ENCODE measurements around the gene PSMB2.

PSMB2 gene

DNA sequence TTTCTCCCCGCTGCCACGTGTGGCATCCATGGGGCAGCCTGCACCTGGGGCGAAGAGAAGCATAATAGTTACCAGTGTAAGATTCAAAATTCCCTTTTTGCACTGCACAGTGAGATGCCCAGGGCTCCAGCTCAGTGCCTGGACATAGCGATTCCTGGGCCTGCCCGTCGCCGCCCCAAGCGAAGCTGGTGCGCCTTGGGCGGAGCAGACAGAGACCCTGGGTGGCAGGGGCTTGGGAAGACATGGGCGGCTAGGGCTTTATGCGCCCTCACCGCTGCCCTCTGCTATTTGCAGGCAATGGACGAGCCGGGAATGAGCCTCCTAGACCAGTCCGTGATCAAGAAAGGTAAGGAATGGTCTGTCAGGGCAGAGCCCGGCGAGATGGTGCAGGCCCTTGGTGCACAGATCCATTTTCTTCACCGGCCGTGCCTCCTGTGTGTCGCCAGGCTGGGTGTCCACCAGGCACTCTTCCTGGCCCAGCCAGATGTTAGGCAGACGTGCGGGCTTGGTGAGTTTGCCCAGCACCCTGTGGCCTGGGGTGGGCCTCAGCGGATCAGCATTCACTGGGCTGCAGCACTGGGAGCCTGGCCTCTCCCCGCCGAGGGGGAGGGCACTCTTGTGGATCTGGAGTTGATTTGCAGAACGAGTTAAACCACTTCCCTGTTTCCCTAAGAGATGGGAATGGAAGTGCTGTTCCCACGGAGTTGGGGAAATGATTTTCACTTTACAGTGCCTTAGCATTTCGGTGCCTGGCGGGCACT lies 66.5 kb downstream of the PSMB2 start:
- no peak overlapping the region for H3K27ac ChIP-seq (ENCODE audit: low read depth, low read length)
- no peaks in the 10 kb centered on the region for H3K9me3 ChIP-seq (ENCODE audit: control insufficient read depth in 1 of 2, low read length in 2 of 2)
- no peaks in the 10 kb centered on the region for H3K36me3 ChIP-seq (ENCODE audit: control insufficient read depth in 1 of 2, insufficient read depth in 2 of 2, low read length in 2 of 2)
- H3K4me3 ChIP-seq (ENCODE audit: low read depth in 1 of 2, low read length in 2 of 2), result no peak overlapping the region
- peaks cover 35 to 44% of the 10 kb centered on the region in 2 donors for H3K27me3 ChIP-seq (ENCODE audit: control insufficient read depth in 1 of 2, insufficient read depth in 2 of 2, low read length in 2 of 2)
- H3K4me1 ChIP-seq (ENCODE audit: control insufficient read depth in 1 of 2, insufficient read depth in 2 of 2, low read length in 2 of 2), result peaks cover 15 to 21% of the 10 kb centered on the region in 2 donors
- no peak overlapping the region for H3K9ac ChIP-seq (ENCODE audit: low read depth in 1 of 2, low read length in 2 of 2)

DNA sequence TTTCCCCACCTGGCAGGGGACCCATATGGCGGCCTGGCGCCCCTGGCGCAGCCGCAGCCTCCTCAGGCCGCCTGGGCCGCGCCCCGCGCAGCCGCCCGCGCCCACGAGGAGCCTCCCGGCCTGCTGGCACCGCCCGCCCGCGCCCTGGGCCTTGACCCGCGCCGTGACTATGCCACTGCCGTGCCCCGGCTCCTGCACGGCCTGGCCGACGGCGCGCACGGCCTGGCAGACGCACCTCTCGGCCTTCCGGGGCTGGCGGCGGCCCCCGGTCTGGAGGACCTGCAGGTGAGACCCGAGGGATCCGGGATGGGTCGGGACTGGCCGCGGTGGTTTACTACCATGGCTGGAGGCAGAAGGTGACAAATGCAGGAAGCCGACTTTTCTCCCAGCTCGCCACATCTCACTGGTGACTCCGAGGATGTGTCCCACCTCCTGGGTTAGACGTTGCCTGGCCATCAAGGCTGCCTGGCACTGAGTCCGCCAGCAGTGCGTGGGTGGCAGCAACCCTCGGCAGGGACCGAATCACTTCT lies 67.1 kb downstream of the PSMB2 start:
- Histone ChIP-seq H3K9me3 (ENCODE audit: control insufficient read depth in 1 of 2, low read length in 2 of 2) (no peaks in the 10 kb centered on the region), H3K27me3 (ENCODE audit: control insufficient read depth in 1 of 2, insufficient read depth in 2 of 2, low read length in 2 of 2) (peaks cover 35 to 44% of the 10 kb centered on the region in 2 donors), H3K4me1 (ENCODE audit: control insufficient read depth in 1 of 2, insufficient read depth in 2 of 2, low read length in 2 of 2) (peaks cover 15 to 21% of the 10 kb centered on the region in 2 donors), H3K9ac (ENCODE audit: low read depth in 1 of 2, low read length in 2 of 2) (no peak overlapping the region), H3K36me3 (ENCODE audit: control insufficient read depth in 1 of 2, insufficient read depth in 2 of 2, low read length in 2 of 2) (no peaks in the 10 kb centered on the region), H3K4me3 (ENCODE audit: low read depth in 1 of 2, low read length in 2 of 2) (no peak overlapping the region), H3K27ac (ENCODE audit: low read depth, low read length) (no peak overlapping the region)

DNA sequence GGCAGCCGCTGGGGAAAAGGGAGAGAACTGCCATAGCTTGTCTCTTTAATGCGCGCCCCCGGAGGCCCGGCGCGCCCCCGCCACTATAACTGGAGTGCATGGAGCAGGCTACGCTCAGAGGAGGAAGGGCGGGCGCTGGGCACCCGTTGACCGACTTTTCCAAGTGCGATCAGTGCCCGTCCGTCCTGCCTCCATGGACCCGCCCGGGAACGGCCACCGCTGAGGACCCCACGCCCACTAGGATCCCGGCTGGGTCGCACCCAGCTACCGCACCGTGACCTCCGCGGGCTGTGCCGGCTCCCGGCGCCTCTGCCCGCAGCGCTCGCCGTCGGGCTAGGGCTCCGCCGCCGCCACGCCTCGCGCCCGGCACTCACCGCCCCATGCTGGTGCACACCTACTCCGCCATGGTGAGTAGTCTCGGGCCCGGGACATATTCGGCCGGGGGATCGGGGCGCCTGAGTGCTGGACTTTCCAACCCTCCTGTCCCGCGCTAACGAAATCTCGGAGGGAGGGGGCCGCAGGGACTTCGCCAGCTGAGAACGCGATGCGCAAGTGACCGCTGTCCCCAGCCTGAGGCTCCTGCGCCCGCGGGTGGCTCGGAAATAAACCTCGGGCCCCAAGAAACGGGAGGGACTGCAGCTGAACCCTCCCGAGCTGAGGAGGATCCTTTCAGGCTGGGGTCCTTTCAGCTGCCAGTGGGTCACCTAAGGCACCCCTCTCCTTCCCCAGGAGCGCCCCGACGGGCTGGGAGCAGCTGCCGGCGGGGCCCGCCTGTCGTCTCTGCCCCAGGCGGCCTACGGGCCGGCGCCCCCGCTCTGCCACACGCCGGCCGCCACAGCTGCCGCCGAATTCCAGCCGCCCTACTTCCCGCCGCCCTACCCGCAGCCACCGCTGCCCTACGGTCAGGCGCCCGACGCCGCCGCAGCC lies 67.9 kb downstream of the PSMB2 start, which contains the start of gene TFAP2E:
Gene TFAP2E, plus strand, starts transcription at position 117 of the 927 bp plus-strand sequence. Its CDS starts 264 bp downstream, at position 381.
- peak within 1 kb of the TSS; percentile 25 to 61 for H3K4me3 ChIP-seq (ENCODE audit: low read depth in 1 of 2, low read length in 2 of 2)
- H3K9ac ChIP-seq (ENCODE audit: low read depth in 1 of 2, low read length in 2 of 2), result peak within 1 kb of the TSS in 1 of 2 donors; percentile 3
- H3K9me3 ChIP-seq (ENCODE audit: control insufficient read depth in 1 of 2, low read length in 2 of 2), result no peaks in the 10 kb centered on the region
- H3K27ac ChIP-seq (ENCODE audit: low read depth, low read length), result no peak within 1 kb of the TSS
- H3K36me3 ChIP-seq (ENCODE audit: control insufficient read depth in 1 of 2, insufficient read depth in 2 of 2, low read length in 2 of 2), result no peaks in the 10 kb centered on the region
- H3K4me1 ChIP-seq (ENCODE audit: control insufficient read depth in 1 of 2, insufficient read depth in 2 of 2, low read length in 2 of 2), result peaks cover 15 to 20% of the 10 kb centered on the region in 2 donors
- peaks cover 35 to 44% of the 10 kb centered on the region in 2 donors for H3K27me3 ChIP-seq (ENCODE audit: control insufficient read depth in 1 of 2, insufficient read depth in 2 of 2, low read length in 2 of 2)

DNA sequence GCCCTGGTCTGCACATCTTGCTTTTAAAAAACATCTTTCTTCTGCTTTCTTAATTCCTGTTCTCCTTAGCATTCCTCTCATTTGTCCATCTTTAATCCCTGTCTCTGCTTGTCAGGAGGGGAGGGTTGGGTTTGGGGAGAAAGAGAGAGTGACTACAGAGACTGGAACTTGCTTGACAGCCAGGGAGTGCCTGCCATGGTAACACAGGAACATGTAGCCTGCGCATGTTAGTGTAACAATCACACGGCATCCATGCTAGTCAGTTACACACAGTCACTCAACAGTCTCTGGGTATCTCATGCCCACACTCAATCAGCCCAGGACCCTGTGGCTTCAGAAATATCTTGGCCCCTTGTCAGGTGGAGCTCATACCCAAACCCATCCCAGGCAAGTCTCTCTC lies 69.0 kb downstream of the PSMB2 start:
- Histone ChIP-seq H3K27me3 (ENCODE audit: control insufficient read depth in 1 of 2, insufficient read depth in 2 of 2, low read length in 2 of 2) (peaks cover 31 to 44% of the 10 kb centered on the region in 2 donors), H3K4me3 (ENCODE audit: low read depth in 1 of 2, low read length in 2 of 2) (no peak overlapping the region), H3K9ac (ENCODE audit: low read depth in 1 of 2, low read length in 2 of 2) (no peak overlapping the region)

DNA sequence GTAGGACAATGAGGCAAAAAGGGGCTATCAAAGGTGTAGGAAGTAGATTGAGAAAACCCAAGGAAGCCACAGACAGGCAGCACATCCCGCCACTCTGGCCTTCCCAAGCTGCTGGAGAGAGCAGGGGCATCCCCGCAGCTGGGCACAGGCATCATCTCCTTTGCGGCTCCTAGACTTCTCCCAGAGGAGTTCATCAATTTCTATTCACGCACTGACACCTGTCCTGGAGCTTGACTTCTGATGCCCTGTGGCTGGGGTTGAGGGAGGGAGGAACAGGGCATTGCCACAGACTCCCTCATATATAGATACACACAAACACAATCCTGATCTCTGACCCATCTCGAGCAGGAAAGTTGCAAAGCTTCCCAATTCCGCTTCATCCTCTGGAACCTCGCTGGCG lies 70.1 kb downstream of the PSMB2 start:
- H3K9me3 ChIP-seq (ENCODE audit: control insufficient read depth in 1 of 2, low read length in 2 of 2), result no peaks in the 10 kb centered on the region
- no peak overlapping the region for H3K27ac ChIP-seq (ENCODE audit: low read depth, low read length)
- peaks cover 28 to 40% of the 10 kb centered on the region in 2 donors for H3K27me3 ChIP-seq (ENCODE audit: control insufficient read depth in 1 of 2, insufficient read depth in 2 of 2, low read length in 2 of 2)
- H3K36me3 ChIP-seq (ENCODE audit: control insufficient read depth in 1 of 2, insufficient read depth in 2 of 2, low read length in 2 of 2), result peaks cover 0 to 6% of the 10 kb centered on the region in 2 donors
- peaks cover 7 to 10% of the 10 kb centered on the region in 2 donors for H3K4me1 ChIP-seq (ENCODE audit: control insufficient read depth in 1 of 2, insufficient read depth in 2 of 2, low read length in 2 of 2)
- no peak overlapping the region for H3K9ac ChIP-seq (ENCODE audit: low read depth in 1 of 2, low read length in 2 of 2)
- H3K4me3 ChIP-seq (ENCODE audit: low read depth in 1 of 2, low read length in 2 of 2), result no peak overlapping the region

More for the DNA sequence above, 69.0 kb downstream of the PSMB2 start:
- peaks cover 8 to 10% of the 10 kb centered on the region in 2 donors for H3K4me1 ChIP-seq (ENCODE audit: control insufficient read depth in 1 of 2, insufficient read depth in 2 of 2, low read length in 2 of 2)
- no peaks in the 10 kb centered on the region for H3K36me3 ChIP-seq (ENCODE audit: control insufficient read depth in 1 of 2, insufficient read depth in 2 of 2, low read length in 2 of 2)
- no peak overlapping the region for H3K27ac ChIP-seq (ENCODE audit: low read depth, low read length)
- H3K9me3 ChIP-seq (ENCODE audit: control insufficient read depth in 1 of 2, low read length in 2 of 2), result no peaks in the 10 kb centered on the region

DNA sequence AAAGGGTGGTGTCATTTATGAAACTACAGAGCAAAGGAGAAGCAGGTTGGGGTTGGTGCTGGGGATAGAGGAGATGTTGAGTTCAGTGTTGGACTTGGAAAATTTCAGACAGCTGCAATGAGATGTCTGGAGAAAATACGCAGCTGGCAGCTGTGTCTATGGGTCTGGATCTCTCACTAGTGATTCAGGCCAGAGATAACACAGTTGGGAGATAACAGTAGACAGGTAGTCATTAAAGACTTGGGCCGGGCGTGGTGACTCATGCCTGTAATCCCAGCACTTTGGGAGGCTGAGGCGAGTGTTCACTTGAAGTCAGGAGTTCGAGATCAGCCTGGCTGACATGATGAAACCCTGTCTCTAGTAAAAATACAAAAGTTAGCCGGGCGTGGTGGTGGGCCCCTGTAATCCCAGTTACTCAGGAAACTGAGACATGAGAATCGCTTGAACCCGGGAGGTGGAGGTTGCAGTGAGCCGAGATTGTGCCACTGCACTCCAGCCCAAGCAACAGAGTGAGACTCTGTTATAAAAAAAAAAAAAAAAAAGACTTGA lies 70.7 kb downstream of the PSMB2 start:
- H3K4me1 ChIP-seq (ENCODE audit: control insufficient read depth in 1 of 2, insufficient read depth in 2 of 2, low read length in 2 of 2), result peaks cover 7 to 10% of the 10 kb centered on the region in 2 donors
- H3K9me3 ChIP-seq (ENCODE audit: control insufficient read depth in 1 of 2, low read length in 2 of 2), result no peaks in the 10 kb centered on the region
- H3K4me3 ChIP-seq (ENCODE audit: low read depth in 1 of 2, low read length in 2 of 2), result no peak overlapping the region
- no peak overlapping the region for H3K27ac ChIP-seq (ENCODE audit: low read depth, low read length)
- peaks cover 0 to 6% of the 10 kb centered on the region in 2 donors for H3K36me3 ChIP-seq (ENCODE audit: control insufficient read depth in 1 of 2, insufficient read depth in 2 of 2, low read length in 2 of 2)
- no peak overlapping the region for H3K9ac ChIP-seq (ENCODE audit: low read depth in 1 of 2, low read length in 2 of 2)
- peaks cover 28 to 38% of the 10 kb centered on the region in 2 donors for H3K27me3 ChIP-seq (ENCODE audit: control insufficient read depth in 1 of 2, insufficient read depth in 2 of 2, low read length in 2 of 2)

DNA sequence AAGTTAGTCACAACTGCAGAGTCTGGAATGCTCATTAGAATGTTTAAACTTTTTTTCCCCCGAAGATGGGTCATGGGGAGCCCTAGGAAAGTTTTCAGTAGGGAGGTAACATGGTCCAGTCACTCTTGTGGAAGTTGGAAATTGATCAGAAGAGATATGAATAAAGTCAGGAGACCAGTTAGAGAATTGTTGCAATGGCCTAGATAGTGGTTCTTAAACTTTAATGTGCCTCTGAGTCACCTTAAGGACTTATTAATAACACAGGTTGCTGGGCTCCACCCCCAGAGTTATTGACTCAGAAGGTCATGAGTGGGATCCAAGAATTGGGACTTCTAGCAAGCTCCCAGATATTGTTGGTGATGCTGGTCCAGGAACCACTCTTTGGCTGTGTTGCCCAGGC lies 71.4 kb downstream of the PSMB2 start:
- Histone ChIP-seq H3K36me3 (ENCODE audit: control insufficient read depth in 1 of 2, insufficient read depth in 2 of 2, low read length in 2 of 2) (peaks cover 0 to 6% of the 10 kb centered on the region in 2 donors), H3K4me3 (ENCODE audit: low read depth in 1 of 2, low read length in 2 of 2) (no peak overlapping the region), H3K4me1 (ENCODE audit: control insufficient read depth in 1 of 2, insufficient read depth in 2 of 2, low read length in 2 of 2) (peaks cover 7 to 10% of the 10 kb centered on the region in 2 donors), H3K27ac (ENCODE audit: low read depth, low read length) (no peak overlapping the region), H3K27me3 (ENCODE audit: control insufficient read depth in 1 of 2, insufficient read depth in 2 of 2, low read length in 2 of 2) (peaks cover 26 to 35% of the 10 kb centered on the region in 2 donors), H3K9me3 (ENCODE audit: control insufficient read depth in 1 of 2, low read length in 2 of 2) (no peaks in the 10 kb centered on the region), H3K9ac (ENCODE audit: low read depth in 1 of 2, low read length in 2 of 2) (no peak overlapping the region)

DNA sequence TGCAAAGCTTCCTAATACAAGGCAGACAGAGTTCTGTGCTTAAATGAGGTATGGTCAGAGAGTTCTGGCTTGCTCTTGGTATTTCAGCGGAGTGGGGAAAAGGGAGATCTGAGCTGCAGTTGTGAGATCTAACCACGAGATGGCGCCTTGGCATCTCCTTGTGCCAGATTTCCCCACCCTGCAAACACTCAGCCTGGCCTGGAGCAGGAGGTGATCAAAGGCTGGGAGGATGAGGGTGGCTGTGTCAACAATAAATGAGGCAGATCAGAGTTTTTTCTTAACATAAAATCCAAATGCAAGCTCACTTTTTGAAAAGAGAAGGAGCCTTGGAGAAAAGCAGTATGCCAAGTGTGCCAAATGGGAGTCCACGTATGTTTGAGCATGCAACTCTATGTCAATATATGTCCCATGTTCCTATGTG lies 72.3 kb downstream of the PSMB2 start:
- Histone ChIP-seq H3K27me3 (ENCODE audit: control insufficient read depth in 1 of 2, insufficient read depth in 2 of 2, low read length in 2 of 2) (peaks cover 26 to 28% of the 10 kb centered on the region in 2 donors), H3K9me3 (ENCODE audit: control insufficient read depth in 1 of 2, low read length in 2 of 2) (no peaks in the 10 kb centered on the region), H3K4me3 (ENCODE audit: low read depth in 1 of 2, low read length in 2 of 2) (no peak overlapping the region), H3K27ac (ENCODE audit: low read depth, low read length) (no peak overlapping the region), H3K9ac (ENCODE audit: low read depth in 1 of 2, low read length in 2 of 2) (no peak overlapping the region), H3K36me3 (ENCODE audit: control insufficient read depth in 1 of 2, insufficient read depth in 2 of 2, low read length in 2 of 2) (peaks cover 0 to 6% of the 10 kb centered on the region in 2 donors), H3K4me1 (ENCODE audit: control insufficient read depth in 1 of 2, insufficient read depth in 2 of 2, low read length in 2 of 2) (peaks cover 7 to 10% of the 10 kb centered on the region in 2 donors)

DNA sequence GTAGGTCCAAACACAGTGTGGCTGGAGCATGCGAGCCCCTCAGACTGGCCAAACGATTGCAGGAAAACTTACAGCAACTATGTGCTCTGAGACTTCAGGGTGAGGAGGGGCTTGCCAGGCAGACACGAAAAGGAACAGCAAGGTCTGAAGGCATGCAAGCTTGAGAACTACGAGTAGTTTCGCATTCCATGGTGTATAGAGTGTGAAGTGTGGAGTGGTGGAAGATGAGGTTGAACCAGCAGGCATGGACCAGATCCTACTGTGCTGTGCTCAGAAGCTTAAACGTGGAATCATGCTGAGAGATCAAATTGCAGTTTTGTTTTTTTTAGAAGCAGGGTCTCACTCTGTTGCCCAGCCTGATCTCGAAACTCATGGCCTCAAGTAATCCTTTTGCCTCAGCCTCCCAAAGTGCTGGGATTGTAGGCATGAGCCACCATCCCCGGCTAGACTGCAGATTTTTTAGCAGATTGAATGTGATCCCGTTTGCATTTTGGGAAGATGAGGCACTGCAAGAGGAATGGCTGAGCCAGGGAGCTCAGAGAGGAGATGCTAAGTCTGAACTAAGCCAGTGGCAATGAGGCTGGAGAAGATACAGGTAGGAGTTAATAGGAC lies 73.3 kb downstream of the PSMB2 start:
- H3K4me3 ChIP-seq (ENCODE audit: low read depth in 1 of 2, low read length in 2 of 2), result no peak overlapping the region
- no peak overlapping the region for H3K9ac ChIP-seq (ENCODE audit: low read depth in 1 of 2, low read length in 2 of 2)
- H3K27me3 ChIP-seq (ENCODE audit: control insufficient read depth in 1 of 2, insufficient read depth in 2 of 2, low read length in 2 of 2), result peaks cover 19 to 22% of the 10 kb centered on the region in 2 donors
- H3K9me3 ChIP-seq (ENCODE audit: control insufficient read depth in 1 of 2, low read length in 2 of 2), result no peaks in the 10 kb centered on the region
- peaks cover 4 to 7% of the 10 kb centered on the region in 2 donors for H3K4me1 ChIP-seq (ENCODE audit: control insufficient read depth in 1 of 2, insufficient read depth in 2 of 2, low read length in 2 of 2)
- H3K36me3 ChIP-seq (ENCODE audit: control insufficient read depth in 1 of 2, insufficient read depth in 2 of 2, low read length in 2 of 2), result peaks cover 0 to 8% of the 10 kb centered on the region in 2 donors
- H3K27ac ChIP-seq (ENCODE audit: low read depth, low read length), result no peak overlapping the region

Measured in duodenal mucosa (tissue), 2 donors.